IPS-18a (cell line): ENCODE measurements around the gene FBXW8.

Source experiments
- H3K27ac ChIP-seq: one replicate; pipeline ENCODE4 v1.5.1; 2013; ENCODE audit warnings: low read length
- H3K27me3 ChIP-seq: one replicate; pipeline ENCODE4 v1.6.1; 2013; ENCODE audit warnings: mild to moderate bottlenecking, low read length; ENCODE audit not compliant: control insufficient read depth, insufficient read depth
- H3K36me3 ChIP-seq: one replicate; pipeline ENCODE4 v1.6.1; 2013; ENCODE audit warnings: low read depth, low read length; ENCODE audit not compliant: control insufficient read depth
- H3K4me1 ChIP-seq: one replicate; pipeline ENCODE4 v1.6.1; 2013; ENCODE audit warnings: low read depth, low read length; ENCODE audit not compliant: control insufficient read depth
- H3K4me3 ChIP-seq: one replicate; pipeline ENCODE4 v1.5.1; 2013; ENCODE audit warnings: low read length
- H3K9ac ChIP-seq: one replicate; pipeline ENCODE4 v1.6.1; 2013; ENCODE audit warnings: mild to moderate bottlenecking, low read length, moderate library complexity
- H3K9me3 ChIP-seq: one replicate; pipeline ENCODE4 v1.6.1; 2013; ENCODE audit warnings: low read depth, low read length; ENCODE audit not compliant: control insufficient read depth

FBXW8 gene

GRCh38 chr12:117072736-117073490 lies 162.2 kb downstream of the FBXW8 start:
- H3K9ac ChIP-seq, result no peak overlapping the region
- no peaks in the 10 kb centered on the region for H3K27me3 ChIP-seq
- H3K4me3 ChIP-seq, result no peak overlapping the region
- H3K27ac ChIP-seq, result no peak overlapping the region
- H3K4me1 ChIP-seq, result peaks cover 3% of the 10 kb centered on the region
- no peaks in the 10 kb centered on the region for H3K36me3 ChIP-seq
- H3K9me3 ChIP-seq, result no peaks in the 10 kb centered on the region

GRCh38 chr12:117073611-117074010 lies 162.9 kb downstream of the FBXW8 start:
- Histone ChIP-seq H3K4me1 (peaks cover 3% of the 10 kb centered on the region), H3K27ac (no peak overlapping the region)

DNA sequence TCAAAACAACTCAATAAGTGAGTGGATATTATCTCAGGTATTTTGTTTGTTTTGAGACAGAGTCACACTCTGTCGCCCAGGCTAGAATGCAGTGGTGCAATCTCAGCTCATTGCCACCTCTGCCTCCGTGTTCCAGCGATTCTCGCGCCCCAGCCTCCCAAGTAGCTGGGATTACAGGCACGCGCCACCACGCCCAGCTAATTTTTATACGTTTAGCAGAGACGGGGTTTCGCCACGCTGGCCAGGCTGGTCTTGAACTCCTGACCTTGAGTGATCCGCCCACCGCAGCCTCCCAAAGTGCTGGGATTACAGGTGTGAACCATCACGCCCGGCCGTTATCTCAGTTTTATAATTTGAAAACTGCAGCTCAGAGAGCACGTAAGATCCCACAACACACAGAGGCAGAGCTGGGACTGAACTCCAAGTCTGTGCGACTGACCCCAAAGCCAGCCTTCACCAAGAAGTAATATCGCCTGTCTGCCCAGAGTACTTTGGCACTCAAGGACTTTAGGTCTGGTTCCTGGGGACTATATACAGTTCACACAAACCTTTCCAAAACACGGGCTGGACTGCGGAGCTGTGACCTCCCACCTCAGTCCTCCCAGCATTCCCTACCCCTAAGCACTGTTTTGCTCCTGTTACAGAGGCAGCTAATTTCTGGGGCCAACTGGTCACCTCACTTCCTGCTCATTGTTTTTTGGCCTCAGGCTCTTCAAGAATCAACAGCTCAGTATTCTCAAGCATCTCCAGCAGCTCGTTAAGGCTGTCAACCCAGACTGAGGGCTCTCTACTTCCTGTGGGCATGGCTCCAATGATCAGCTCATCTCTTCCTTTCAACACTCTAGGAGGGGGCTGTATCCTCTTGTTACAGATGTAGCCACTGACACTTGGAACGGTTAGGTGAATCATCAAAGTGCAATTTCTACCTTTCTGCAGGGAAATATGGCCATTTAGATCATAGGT lies 165.9 kb downstream of the FBXW8 start:
- Histone ChIP-seq H3K36me3 (no peaks in the 10 kb centered on the region), H3K27me3 (no peaks in the 10 kb centered on the region), H3K9me3 (no peaks in the 10 kb centered on the region), H3K4me1 (no peaks in the 10 kb centered on the region), H3K27ac (no peak overlapping the region), H3K9ac (no peak overlapping the region), H3K4me3 (no peak overlapping the region)

More at GRCh38 chr12:117073611-117074010, 162.9 kb downstream of the FBXW8 start:
- no peaks in the 10 kb centered on the region for H3K36me3 ChIP-seq
- no peaks in the 10 kb centered on the region for H3K27me3 ChIP-seq
- H3K4me3 ChIP-seq, result no peak overlapping the region
- H3K9ac ChIP-seq, result no peak overlapping the region
- H3K9me3 ChIP-seq, result no peaks in the 10 kb centered on the region

DNA sequence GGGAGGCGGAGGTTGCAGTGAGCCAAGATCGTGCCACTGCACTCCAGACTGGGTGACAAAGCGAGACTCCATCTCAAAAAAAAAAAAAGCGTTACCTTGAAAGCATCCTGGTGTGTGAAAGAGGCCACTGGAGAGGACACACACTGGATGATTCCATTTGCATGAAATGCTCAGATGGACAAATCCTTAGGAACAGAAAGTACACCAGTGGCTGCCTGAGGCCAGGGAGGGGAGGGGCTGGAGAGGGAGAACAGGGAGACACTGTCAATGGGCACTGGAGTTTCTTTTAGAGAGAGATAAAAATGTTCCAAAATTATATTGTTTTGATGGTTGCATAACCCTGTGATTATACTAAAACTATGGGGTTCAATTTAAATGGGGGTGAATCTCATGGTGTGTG lies 168.7 kb downstream of the FBXW8 start:
- no peaks in the 10 kb centered on the region for H3K9me3 ChIP-seq
- H3K36me3 ChIP-seq, result no peaks in the 10 kb centered on the region
- H3K27ac ChIP-seq, result no peak overlapping the region
- no peaks in the 10 kb centered on the region for H3K4me1 ChIP-seq
- H3K9ac ChIP-seq, result no peak overlapping the region
- no peaks in the 10 kb centered on the region for H3K27me3 ChIP-seq
- H3K4me3 ChIP-seq, result no peak overlapping the region

DNA sequence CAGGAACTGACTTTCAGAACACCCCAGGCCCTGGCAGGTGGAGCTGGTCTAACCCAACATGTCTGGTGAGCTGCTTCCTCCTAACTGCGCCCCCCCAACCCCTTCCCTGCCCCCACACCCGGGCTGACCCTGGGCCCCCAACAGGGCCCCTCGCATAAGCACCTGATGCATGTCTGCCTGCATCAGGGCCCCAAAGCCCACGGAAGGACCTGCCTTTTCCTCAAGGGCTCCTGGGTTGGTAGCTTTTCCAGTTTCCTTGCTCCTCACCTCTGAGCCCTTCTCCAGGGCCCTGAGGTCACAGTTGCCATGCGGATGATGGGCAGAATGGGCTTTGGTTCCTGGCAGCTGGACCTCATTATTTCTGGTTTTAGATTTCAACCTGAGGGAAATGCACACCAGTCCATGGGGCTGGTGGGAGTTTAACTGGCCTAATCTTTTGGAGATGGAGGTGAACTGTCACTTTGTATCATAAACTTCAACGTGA lies 170.0 kb downstream of the FBXW8 start:
- H3K36me3 ChIP-seq, result no peaks in the 10 kb centered on the region
- H3K4me3 ChIP-seq, result no peak overlapping the region
- no peak overlapping the region for H3K9ac ChIP-seq
- no peaks in the 10 kb centered on the region for H3K9me3 ChIP-seq
- no peaks in the 10 kb centered on the region for H3K27me3 ChIP-seq
- no peaks in the 10 kb centered on the region for H3K4me1 ChIP-seq
- H3K27ac ChIP-seq, result no peak overlapping the region
